HG02852 (cell line): ENCODE measurements around the gene NLRX1.
A peak's percentile ranks its signal among the peaks of the same experiment; 100 is the strongest.
"Not testable (repeated sequence)": the region's sequence is repeated elsewhere in the genome, so short reads cannot be mapped to it uniquely, and the experiment has no call there.

Experiments
- ATAC-seq: cut with Tn5 transposase; IDR thresholded peaks from one replicate; pipeline ENCODE4 v1.9.1; 2021; ENCODE audit warnings: mild to moderate bottlenecking, moderate library complexity; ENCODE audit not compliant: unreplicated experiment

Gene NLRX1

GRCh38 chr11:119205574-119206510 is 37.3 kb downstream of the NLRX1 start, which contains the start of gene CBL:
Gene CBL (plus strand): TSS chr11:119206339. CDS start chr11:119206418, 79 bp downstream.
- ATAC-seq, result peak; percentile 76

GRCh38 chr11:119206511-119207414 is 38.2 kb downstream of the NLRX1 start:
- ATAC-seq, result peak; percentile 32

- ATAC-seq, result no peak
Observed at GRCh38 chr11:119207415-119207960, 39.0 kb downstream of the NLRX1 start.

GRCh38 chr11:119209186-119209585 is 40.7 kb downstream of the NLRX1 start:
- ATAC-seq, result no peak

- ATAC-seq, result no peak
Observed at GRCh38 chr11:119210050-119210449, 41.5 kb downstream of the NLRX1 start.

GRCh38 chr11:119218141-119218878 is 49.8 kb downstream of the NLRX1 start:
- ATAC-seq, result no peak

- ATAC-seq, result no peak
Observed at GRCh38 chr11:119222308-119222707, 53.8 kb downstream of the NLRX1 start.

- no peak for ATAC-seq
Observed at GRCh38 chr11:119222891-119223290, 54.4 kb downstream of the NLRX1 start.

- ATAC-seq, result no peak
Observed at GRCh38 chr11:119223856-119224255, 55.3 kb downstream of the NLRX1 start.

- ATAC-seq, result not testable (repeated sequence)
Observed at GRCh38 chr11:119228535-119229287, 60.2 kb downstream of the NLRX1 start.

GRCh38 chr11:119229288-119229672 is 60.8 kb downstream of the NLRX1 start:
- no peak for ATAC-seq

- ATAC-seq, result no peak
Observed at GRCh38 chr11:119229741-119230140, 61.2 kb downstream of the NLRX1 start.
